ENCODE data around the gene CCDC32. TPM values are rescaled to one million over a fixed set of nuclear protein-coding genes. Genes with fewer than 3 reads are reported as not detected.

CCDC32 gene
- total and polyA plus RNA-seq, 12 donors = 28.4 to 42.8 (median 37.7) TPM

DNA sequence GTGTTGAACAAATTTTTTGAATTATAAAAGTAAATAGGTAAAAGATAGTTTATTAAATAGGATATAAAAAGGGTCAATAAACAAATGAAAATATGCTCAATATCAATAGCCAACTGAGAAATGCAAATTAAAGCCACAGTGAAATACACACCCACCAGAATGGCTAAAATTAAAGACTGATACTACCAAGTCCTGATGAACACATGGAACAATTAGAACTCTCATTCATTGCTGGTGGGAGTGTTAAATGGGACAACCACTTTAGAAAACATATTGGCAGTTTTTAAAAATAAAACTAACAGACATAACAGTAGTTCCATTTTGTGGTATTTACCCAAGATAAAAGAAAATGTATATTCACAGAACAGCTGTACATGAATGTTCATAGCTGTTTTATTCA lies 41.2 kb downstream of the CCDC32 start:
- TF ChIP-seq, protein P1, sequence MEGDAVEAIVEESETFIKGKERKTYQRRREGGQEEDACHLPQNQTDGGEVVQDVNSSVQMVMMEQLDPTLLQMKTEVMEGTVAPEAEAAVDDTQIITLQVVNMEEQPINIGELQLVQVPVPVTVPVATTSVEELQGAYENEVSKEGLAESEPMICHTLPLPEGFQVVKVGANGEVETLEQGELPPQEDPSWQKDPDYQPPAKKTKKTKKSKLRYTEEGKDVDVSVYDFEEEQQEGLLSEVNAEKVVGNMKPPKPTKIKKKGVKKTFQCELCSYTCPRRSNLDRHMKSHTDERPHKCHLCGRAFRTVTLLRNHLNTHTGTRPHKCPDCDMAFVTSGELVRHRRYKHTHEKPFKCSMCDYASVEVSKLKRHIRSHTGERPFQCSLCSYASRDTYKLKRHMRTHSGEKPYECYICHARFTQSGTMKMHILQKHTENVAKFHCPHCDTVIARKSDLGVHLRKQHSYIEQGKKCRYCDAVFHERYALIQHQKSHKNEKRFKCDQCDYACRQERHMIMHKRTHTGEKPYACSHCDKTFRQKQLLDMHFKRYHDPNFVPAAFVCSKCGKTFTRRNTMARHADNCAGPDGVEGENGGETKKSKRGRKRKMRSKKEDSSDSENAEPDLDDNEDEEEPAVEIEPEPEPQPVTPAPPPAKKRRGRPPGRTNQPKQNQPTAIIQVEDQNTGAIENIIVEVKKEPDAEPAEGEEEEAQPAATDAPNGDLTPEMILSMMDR (IDR thresholded peaks at IDR 0.05) = no peak
- TF ChIP-seq POLR2A (IDR thresholded peaks at IDR 0.05) = no peak
- Histone ChIP-seq H3K27ac (no peak overlapping the region), H3K36me3 (replicated peaks in 1 of 2) (no peaks in the 10 kb centered on the region), H3K4me1 (replicated peaks in 1 of 2) (no peaks in the 10 kb centered on the region), H3K27me3 (no peaks in the 10 kb centered on the region), H3K4me3 (no peak overlapping the region), H3K9me3 (replicated peaks in 1 of 3) (no peaks in the 10 kb centered on the region)
- intact Hi-C loops (cut with DNase I) = no loop called here
- no peak for DNase-seq

DNA sequence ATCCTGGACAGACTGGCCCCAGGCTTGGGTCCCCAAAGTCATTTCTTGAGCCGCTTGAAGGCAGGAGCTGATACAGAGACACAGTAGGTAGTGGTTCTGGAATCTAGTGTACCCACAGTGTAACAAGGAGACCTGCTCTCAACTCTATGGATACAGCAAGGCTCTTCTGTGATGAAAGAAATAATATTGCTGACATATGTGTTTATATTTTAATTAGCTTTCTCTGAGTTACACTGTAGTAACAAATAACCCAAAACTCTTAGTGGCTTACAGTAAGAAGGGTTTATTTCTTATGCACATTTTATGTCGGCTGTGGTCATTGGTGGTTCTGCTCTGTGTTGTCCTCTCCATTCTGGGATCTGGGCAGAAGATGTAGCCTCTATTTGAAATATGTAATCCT lies 48.5 kb downstream of the CCDC32 start:
- no peak for DNase-seq
- intact Hi-C loops (cut with DNase I) = no loop called here
- Histone ChIP-seq H3K36me3 (replicated peaks in 1 of 2) (no peaks in the 10 kb centered on the region), H3K4me1 (replicated peaks in 1 of 2) (peaks cover 4 to 6% of the 10 kb centered on the region in 2 donors), H3K9me3 (replicated peaks in 1 of 3) (no peaks in the 10 kb centered on the region), H3K4me3 (no peak overlapping the region), H3K27me3 (no peaks in the 10 kb centered on the region), H3K27ac (no peak overlapping the region)
- no peak for TF ChIP-seq POLR2A (IDR thresholded peaks at IDR 0.05)
- TF ChIP-seq, protein P1 (IDR thresholded peaks at IDR 0.05) = no peak
- 87 to 92% (median 88%) methylated on average over 2 of the region's 2 CpGs for WGBS, 4 donors

DNA sequence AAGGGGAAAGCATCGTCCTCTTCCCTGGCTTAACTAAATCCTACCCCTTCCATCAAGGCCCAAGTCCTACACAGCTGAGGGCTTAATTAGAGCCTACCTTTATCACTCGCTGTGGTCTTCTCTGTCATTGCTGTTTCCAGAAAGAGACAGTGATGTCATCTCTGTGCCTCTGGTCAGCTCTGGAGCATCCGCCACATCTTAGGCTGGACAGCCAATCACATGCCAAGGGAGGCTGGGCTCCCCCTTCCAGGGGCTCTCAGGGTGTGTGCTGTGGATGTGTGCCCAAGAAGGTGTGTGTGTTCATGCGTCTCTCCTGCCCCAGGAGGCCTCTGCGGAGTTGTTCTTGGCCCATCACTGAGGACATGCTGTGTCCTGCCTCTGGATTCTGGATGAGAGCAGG lies 51.2 kb downstream of the CCDC32 start:
- Histone ChIP-seq H3K4me1 (replicated peaks in 1 of 2) (peaks cover 4 to 12% of the 10 kb centered on the region in 2 donors), H3K27me3 (no peaks in the 10 kb centered on the region), H3K27ac (no peak overlapping the region), H3K4me3 (no peak overlapping the region), H3K9me3 (replicated peaks in 1 of 3) (no peaks in the 10 kb centered on the region), H3K36me3 (replicated peaks in 1 of 2) (no peaks in the 10 kb centered on the region)
- no peak for TF ChIP-seq POLR2A (IDR thresholded peaks at IDR 0.05)
- TF ChIP-seq, protein P1 (IDR thresholded peaks at IDR 0.05) = no peak
- no peak for DNase-seq
- WGBS, 4 donors = 81 to 93% (median 89%) methylated on average over 2 to 5 of the region's 5 CpGs
- intact Hi-C loops (cut with DNase I) = no loop called here

DNA sequence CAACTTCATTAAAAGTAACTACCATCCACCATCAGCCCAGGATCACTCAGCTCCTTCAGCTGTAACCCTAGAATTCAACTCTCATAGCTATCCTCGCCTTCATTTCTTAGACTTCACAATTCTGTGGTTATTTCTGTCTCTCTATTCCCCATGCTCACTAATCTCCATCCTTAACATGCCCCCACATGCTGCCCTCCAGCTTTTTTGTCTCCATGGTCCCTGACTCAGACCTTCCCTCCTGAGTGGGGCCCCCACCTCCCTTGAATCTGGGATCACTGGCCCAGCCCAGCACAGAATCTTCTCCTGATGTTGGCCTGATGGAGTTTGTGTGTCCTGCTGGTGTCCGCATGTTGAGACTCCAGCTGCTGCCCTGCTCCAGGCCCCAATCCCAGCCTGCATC lies 52.4 kb downstream of the CCDC32 start:
- no peak for DNase-seq
- Histone ChIP-seq H3K4me1 (replicated peaks in 1 of 2) (peaks cover 6 to 12% of the 10 kb centered on the region in 2 donors), H3K4me3 (no peak overlapping the region), H3K36me3 (replicated peaks in 1 of 2) (no peaks in the 10 kb centered on the region), H3K27ac (no peak overlapping the region), H3K9me3 (replicated peaks in 1 of 3) (no peaks in the 10 kb centered on the region), H3K27me3 (no peaks in the 10 kb centered on the region)
- TF ChIP-seq POLR2A (IDR thresholded peaks at IDR 0.05) = no peak
- TF ChIP-seq, protein P1 (IDR thresholded peaks at IDR 0.05) = no peak
- intact Hi-C loops (cut with DNase I) = no loop called here
- WGBS, 4 donors = 90 to 99% (median 93%) methylated on average over 2 of the region's 2 CpGs
